Vagina (tissue), 2 donors: Measurements from ENCODE around the gene FAM43B.

Source experiments
- CTCF ChIP-seq, 3 experiments: fragments of 450-650 bp in 2 of 3; fragments of 200-600 bp in 1 of 3; sonication (generic) in 1 of 3; IDR thresholded peaks; one replicate each; pipeline ENCODE4 v1.5.1; 2017 to 2019; ENCODE audit warnings: antibody characterized with exemption in 3 of 3, mild to moderate bottlenecking in 2 of 3, moderate library complexity in 2 of 3
- POLR2A ChIP-seq, 2 donors: fragments of 450-650 bp; IDR thresholded peaks; one replicate each; pipeline ENCODE4 v1.6.1; 2017; ENCODE audit warnings: antibody characterized with exemption in 2 of 2, mild to moderate bottlenecking in 2 of 2, moderate library complexity in 2 of 2

GRCh38 chr1:20569523-20570098 is 17.2 kb downstream of the FAM43B start:
- TF ChIP-seq POLR2A (IDR thresholded peaks at IDR 0.05) (no peak), CTCF (IDR thresholded peaks at IDR 0.05) (no peak)
